Stimulated activated CD8-positive, alpha-beta memory T cell treated with anti-CD3 and anti-CD28 coated beads, Interleukin-4, amount 100 ng/mL, for 24 hours (primary cell): ENCODE results near the gene HGD.
"Not testable (repeated sequence)": the region's sequence is repeated elsewhere in the genome, so short reads cannot be mapped to it uniquely, and the experiment has no call there.

Experiments used
- DNase-seq: peaks from one replicate; pipeline ENCODE4 v3.0.0-alpha.2; 2020; ENCODE audit warnings: low read depth

Gene HGD

DNA sequence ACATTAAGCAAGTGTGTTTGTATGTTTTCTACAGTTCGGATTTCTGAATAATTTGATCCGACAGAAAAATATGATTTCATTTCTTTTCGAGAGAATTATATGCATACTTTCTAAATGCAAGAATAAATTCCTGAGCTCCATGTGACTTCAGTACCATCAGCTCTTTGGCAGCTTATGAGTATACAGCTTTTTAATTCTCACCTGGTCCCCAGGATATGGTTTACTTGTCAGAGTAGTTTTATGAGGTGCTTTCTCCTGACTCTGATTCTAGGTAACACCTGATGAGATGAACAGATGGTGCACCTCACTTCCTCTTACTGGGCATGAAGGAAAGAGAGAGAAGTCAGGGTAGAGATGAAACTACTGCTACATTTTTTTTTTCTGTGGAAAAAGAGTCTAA, 3.1 kb downstream of the HGD start:
- DNase-seq = no peak

DNA sequence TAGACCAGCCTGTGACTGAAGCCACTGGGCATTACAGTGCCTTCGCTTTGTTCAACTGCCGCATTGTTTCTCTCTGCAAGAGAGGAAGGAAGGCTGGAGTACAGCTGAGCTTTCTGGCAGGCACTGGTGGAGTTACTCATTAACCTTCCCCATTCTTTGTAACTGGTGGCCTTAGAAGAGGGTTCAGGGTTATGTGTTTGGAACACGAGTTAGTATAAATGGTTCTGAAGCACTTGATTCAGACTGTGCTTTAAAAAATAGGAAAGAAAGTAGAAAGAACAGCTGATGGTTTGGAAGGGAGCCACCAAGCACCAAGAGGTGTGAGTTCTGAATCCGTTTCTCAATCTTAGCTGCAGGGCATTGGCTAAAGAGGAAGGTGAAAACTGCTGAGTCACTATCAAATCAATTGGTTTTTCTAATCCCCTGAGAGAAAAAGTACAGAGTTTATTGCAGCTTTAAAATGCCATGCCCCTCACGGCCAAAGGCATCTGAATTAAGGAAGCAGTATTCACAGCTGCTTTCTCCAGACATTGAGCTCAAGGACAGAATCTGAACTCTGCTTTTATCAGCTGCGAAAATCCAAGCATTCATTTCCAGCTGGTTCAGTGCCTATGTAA, 3.6 kb downstream of the HGD start:
- no peak for DNase-seq

DNA sequence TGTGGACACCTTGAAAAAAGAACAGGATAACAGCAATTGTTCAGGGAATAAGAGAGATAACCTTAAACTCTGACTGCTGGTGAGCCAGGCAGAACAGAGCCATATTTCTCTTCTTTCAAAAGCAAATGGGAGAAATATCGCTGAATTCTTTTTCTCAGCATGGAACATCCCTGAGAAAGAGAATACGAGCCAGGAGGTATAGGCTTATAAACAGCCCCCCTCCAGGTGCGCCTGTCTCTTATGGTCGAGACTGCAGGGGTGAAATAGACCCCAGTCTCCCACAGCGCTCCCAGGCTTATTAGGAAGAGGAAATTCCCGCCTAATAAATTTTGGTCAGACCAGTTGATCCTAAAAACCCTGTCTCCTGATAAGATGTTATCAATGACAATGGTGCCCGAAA, 4.8 kb downstream of the HGD start:
- DNase-seq = not testable (repeated sequence)

DNA sequence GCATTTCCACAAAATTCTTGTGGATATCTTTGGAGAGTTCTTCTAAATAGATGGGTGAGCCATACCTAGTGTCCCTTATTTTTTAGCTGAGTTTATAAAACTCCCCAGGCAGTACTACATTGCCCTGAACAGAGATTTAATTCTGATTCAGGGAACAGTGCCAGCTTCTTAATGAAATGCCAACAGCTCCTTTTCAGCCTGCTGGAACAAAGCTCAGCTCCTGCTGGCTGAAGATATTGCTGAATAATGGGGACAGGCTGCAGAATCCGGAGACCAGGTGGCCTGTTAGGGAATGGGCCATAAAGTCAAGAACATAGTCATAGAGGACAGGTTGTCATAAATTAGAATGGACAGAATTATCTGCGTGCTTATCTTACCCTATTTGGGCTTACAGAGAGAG, 8.9 kb downstream of the HGD start:
- no peak for DNase-seq

DNA sequence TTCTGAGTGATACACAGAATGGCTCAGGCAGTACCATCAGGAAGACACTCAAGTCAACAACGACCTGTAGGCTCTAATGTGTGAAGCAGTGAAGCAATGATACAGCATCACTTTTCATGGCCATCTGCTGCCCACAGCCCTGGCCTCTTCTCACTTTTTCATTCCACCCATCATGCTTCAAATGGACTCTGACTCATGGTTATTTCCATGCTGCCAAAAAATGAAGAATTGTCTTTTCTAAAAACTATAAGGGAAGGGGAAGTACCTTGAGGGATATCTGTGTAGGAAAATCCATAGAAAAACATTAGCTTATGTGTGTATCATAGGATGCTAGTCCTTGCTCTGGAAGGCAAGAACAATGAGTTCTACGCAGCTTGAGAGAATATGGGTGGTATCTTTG, 11.5 kb downstream of the HGD start:
- DNase-seq = no peak

DNA sequence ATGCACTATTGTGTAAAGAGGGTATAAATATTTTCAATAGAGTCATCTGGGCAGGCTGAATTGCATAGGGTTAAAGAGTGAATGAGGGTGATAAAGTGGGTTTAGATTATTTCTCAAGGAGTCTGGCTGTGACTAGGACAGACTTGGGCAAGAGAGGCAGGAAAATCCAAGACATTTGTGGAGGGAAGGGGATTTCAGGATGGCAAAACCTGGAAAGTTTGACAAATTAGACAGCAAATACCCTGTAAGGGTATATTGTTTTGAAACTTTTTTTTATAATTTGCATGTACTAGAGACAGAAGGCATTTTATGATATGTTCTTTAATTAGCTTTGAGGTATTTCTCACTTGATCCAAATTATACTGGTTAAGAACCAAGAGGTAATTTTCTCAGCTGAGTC, 17.1 kb downstream of the HGD start:
- no peak for DNase-seq

DNA sequence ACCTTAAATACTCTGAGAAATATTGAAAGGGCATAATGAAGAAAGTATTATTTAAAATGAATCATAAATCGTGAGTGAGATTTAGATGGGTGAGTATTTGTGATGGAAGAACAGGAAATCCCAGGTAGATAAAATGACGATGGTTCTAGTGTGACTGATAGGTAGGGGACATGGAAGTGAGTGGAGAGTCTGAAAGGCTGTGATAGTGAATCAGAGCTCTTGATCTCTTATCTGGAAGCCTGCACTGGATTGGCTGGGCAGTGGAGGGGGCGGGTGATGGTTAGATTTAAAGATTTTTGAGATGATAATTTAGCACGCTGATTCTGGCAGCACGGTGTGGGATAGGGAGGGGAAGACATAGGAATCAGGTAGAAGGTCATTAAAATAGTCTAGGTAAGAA, 20.1 kb downstream of the HGD start:
- DNase-seq = no peak

DNA sequence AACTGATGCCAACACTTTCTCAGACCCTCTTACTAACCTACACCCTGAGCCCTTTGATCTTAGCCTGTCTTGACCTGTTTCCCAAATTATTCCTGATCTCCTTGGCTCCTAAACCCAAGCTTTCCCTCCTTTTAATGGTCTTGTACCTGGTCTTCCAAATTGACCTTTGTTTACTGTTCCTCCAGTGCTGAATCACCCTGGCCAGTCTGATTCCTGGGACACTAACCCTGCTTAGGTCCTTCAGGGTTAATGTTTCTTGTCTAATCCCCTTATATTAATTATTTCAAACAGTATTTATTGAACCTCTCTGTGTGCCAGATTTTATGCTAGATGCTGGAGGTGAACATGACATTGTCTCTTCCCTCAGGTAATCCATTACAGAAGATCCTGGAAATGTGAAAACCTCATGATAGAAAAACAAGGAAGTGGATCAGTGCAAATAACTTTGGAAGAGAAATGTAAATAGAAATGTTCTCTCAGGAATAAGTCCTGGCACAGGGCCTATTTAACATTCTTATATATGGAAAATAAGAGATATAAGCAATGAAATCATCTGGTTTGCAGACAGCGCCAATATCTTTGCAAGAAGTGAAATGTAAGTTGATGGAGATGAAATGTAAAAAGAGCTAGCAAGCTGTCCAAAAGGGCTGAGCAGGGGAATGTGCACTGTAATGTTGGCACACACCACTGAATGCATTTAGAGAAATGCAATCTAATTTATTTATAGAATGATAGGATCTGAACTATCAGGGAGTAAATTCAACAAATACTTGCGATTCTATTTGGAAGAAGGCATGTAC, 20.7 kb downstream of the HGD start:
- DNase-seq = no peak

DNA sequence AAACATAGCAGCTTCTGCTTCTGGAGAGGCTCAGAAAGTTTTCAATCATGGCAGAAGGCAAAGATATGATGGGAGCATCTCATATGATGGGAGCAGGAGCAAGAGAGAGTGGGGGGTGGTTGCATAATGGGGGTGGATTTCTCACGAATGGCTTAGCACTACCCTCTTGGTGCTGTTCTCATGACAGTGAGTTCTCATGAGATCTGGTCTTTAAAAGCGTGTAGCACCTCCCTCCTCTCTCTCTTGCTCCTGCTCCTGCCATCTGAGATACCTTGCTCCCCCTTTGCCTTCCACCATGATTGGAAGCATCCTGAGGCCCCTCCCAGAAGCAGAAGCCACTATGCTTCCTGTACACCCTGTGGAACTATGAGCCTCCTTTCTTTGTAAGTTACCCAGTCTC, 22.2 kb downstream of the HGD start:
- no peak for DNase-seq

DNA sequence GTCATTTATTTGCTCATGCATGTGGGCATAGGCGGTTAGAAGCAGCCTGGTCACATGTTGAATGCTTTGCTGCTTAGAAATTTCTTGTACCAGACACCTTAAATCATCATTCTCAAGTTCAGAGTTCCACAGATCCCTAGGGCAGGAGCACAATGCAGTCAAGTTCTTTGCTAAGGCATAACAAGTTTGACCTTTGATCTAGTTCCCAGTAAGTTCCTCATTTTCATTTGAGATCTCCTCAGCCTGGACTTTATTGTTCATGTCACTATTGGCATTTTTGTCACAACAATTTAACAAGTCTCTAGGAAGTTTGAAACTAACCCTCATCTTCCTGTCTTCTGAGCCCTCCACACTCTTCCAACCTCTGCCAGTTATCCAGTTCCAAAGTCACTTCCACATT, 22.8 kb downstream of the HGD start:
- DNase-seq = no peak

DNA sequence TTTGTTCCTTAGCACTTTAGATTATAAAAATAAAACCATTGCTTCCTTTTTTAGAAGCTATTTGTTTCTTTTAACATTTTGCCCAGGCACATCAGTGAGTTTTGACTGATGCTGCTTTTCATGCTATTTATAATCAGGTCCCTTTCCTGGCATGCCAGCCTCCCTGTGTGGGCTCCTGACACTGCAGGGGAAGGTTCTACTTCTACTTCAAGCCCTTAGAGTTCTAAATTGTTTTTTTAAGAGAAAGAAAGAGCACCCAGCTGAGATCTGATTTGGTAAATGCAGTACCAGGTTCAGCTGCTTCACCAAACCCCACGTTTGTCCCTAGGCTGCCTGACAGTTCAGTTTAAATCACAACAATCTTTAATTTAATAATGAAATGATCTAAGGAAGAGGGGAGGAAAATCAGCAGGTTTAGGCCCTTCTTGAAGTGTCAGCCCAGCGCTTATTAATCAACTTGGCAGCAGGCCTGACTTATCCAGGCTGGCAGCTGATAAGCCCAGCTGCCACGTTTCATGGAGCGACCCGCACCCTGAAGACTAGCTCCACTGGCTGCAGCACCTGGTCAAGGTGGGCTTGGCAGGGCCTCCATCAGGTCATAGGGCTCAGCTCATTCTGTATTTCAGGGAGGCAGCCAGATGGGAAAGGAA, 29.0 kb downstream of the HGD start:
- no peak for DNase-seq

DNA sequence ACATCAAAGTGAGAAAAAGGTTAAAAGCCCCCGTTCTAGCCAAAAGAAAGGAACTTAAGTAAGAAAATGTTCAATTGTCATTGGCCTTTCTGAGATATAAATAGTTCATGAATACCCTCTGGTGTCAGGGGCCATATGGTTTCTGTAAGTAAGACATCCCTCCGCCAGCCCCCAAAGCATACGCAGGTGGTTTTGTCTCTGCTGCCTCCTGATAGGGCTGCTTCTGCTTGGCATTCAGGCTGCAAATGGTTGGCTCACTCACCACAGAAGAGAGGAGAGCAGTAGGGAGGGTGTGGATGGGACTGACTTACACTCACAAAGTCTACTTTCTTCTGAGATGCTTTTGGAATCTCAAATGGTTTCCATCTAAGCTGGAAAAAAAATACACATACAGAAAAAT, 29.8 kb downstream of the HGD start:
- no peak for DNase-seq

DNA sequence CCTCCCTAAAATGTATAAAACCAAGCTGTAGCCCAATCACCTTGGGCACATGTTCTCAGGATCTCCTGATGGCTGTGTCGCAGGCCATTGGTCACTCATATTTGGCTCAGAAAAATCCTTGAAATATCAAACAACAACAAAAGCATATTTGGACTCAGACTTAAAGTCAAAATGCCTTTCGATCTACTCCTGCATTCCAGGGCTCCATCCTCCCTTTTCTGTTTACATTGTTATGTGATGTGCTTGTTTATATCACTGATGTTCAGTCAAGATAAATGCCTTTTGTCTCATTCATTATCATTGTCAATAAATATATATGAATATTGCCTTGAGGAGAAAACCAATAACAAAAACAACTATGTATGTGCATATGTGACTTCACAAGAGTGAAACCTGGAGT, 31.7 kb downstream of the HGD start:
- DNase-seq = no peak

DNA sequence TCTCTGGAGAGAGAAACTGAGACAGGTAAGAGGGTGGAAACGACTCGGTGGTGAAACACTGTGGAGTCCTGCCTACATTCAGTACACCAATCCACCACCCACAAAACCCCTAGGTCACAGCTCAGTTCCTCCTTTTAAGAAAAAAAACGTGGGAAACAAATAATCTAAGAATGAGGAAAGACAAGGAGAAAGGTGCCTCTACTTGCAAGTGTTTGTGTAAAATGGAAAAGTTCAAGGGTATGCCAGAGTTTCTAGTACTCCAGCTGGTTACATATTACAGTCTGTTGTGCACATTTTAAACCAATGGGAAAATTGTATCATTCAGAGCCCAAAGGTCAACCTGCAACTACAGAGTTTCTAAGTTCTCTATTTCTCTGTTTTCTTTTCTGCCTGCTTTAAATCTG, 32.2 kb downstream of the HGD start:
- no peak for DNase-seq

DNA sequence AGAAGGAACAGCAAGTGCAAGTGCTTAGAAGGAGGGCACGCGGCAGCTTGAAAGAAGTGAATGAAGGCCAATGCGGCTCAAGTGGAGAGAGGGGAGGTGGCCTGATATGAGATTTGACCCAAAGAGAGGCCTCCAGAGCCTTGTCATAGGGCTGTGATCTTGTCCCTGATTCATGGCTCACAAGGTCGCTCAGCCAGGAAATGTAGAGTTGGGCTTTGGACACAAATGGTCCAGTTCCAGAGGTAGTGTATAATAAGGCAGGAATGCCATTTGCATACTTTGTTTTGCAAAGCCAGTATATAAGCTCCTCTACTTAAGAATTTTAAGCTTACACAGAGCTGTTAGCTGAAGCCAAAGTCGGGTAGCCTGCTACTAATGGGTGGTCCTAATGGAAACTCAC, 33.7 kb downstream of the HGD start:
- no peak for DNase-seq

DNA sequence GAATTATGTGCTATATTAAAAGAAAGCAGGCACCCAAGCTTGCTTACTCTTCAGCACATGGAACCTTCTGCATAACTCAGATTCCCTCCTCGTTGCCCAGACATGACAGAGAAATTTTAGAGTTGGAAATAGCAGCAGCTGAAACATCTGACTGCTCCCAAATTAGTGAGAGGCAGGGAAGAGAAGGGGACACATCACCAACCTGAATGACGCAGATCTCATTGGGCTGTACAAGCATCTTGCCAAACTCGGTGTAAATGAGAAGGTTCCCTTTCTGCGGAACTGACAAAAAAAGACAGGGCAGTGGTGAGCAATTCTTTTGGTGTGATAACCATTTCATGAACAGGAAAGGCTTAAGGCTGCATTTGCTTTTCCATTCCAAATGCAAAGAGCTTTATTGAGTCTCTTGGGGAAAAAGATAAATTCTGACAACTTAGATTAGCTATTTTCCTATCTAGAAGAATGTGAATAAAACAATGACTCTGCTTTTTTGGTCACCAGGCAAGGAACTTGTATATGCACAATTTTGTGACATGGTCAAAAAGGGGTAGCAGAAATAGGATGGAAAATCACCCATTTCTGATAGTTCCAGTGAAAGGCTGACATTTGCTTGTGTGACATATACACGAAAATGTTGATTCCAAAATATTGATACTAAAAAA, 35.1 kb downstream of the HGD start:
- no peak for DNase-seq

DNA sequence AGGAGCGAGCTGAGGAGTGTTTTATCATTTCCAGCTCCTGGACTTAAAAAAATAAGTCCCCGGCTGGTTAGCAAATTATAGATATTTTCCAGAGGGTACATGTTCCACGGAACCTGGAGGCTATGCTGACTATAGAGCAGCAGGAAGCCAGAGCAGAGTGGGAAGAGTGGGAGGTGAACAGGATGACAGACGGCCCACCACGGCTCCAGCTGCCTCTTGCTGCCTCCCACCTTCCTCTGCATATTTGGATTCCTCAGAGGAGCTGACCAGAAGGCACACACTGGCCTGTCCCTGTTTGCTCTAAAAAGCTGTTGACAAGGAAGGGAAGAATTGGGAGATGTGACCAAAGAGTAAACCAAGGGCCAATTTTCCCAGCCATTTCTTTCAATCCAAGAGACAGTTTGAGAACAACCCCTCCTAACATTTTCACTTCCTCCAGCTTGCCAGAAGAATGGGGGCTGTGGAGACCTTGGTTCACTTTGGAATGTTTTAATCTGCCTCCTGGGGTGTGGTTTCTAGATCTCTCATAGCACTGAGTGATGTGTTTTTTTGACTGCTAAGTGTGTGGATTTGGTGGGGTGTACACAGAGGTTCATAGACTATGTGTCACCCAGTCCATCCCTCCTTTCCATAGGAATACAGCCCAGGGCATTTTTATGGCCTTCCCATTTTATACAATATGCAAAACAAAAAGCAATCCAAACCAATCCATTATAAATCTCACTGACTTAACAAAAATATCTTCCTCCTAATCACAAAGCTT, 36.8 kb downstream of the HGD start:
- no peak for DNase-seq

DNA sequence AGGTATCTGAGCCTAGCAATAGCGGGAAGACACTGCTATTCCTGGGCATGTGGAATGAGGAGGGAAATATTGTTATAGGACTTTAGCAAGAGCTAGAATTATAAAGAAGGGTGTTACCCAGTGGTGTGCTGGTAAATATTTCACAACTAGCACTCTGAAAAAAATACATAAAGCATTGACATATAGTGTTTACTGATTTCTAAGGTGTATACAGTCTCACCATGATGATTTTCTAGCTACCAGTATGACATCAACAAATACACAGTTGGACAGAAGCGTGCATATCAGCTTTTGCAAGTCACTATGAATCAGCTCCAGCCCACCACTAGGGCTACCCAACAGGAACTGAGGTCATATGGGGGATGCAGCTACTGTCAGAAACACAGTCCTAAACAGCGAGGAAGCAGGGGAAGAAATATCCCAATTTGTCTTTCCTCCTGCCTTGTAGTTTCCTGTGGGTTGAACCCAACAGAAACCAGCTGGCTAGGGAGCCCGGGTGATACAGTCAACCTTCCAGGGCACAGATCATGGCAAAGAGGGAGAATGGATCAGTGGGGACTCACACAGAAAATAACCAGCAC, 39.6 kb downstream of the HGD start:
- no peak for DNase-seq

DNA sequence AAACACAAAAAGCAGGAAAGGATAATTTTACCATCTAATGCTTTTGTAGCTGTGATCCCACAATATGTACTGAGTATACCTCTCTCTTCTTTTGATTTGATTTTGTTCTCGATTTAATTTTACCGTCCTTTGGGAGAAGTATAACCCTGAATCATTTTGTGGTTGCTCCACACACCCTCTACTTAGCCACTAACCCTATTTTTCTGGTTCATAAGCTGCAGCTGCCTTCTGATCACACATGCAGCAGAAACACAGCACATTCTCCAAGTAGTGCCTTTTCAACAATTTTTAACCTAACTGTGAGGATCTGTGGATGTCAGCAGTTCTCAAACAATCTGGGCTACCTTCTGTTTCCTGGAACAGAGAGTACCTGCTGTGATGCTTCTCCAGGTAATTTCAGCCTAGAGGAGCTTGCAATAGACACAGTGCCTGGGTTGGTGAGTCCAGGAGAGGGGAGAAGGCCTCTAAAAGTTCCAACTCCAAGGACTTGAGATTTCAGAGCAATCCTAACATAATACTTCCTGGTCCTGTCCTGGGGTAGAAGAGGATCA, 40.3 kb downstream of the HGD start:
- DNase-seq = no peak

DNA sequence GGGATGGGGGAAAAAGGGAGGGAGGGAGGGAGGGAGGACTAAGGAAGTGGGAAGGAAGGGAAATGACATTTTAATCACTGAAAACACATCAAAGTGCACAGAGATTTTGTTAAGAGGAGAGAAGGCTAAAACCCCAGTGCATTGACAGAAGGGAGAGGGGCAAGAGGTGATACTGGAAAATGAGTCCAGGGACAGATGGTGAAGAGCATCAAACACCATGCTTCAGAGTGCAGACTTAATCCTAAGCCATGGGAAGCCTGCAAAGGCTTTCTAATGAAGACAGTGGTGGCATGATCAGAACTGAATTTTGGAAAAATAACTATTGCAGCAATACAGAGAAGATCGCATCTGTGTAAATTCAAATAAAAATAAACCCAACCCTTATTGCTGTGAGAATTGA, 41.8 kb downstream of the HGD start:
- no peak for DNase-seq

DNA sequence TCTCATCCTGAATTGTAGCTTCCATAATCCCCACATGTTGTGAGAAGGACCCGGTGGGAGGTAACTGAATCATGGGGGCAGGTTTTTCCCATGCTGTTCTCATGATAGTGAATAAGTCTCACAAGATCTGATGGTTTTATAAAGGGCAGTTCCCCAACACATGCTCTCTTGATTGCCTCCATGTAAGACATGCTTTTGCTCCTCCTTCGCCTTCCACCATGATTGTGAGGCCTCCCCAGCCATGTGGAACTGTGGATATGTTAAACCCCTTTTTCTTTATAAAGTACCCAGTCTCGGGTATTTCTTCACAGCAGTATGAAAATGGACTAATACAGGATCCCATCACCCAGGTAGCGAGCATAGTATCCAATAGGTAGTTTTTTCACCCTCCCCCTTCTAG, 43.2 kb downstream of the HGD start:
- not testable (repeated sequence) for DNase-seq
